GM19351 (cell line): ENCODE results near the gene UBA1.
A peak's percentile ranks its signal among the peaks of the same experiment; 100 is the strongest.

ENCODE experiments used
- ATAC-seq: cut with Tn5 transposase; IDR thresholded peaks from one replicate; pipeline ENCODE4 v1.9.1; 2021; ENCODE audit warnings: mild to moderate bottlenecking, moderate library complexity; ENCODE audit not compliant: unreplicated experiment

UBA1 gene

GRCh38 chrX:47187106-47187677, 6.4 kb upstream of the UBA1 start:
- no peak for ATAC-seq

DNA sequence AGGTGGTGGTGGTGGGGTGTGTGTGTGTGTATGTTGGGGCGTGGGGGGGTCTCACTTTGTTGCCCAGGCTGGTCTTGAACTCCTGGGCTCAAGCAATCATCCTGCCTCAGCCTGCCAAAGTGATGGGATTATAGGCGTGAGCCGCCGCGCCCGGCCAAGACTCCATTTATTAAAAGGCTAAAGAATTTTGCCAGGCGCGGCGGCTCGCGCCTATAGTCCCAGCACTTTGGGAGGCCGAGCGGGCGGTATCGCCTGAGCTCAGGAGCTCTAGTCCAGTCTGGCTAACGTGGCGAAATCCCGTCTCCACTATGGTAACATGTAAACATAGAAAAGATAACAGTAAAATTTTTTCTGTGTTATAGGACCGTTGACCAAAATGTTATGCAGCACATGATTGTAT, 3.7 kb upstream of the UBA1 start:
- ATAC-seq, result no peak

GRCh38 chrX:47190445-47191269, 3.0 kb upstream of the UBA1 start:
- ATAC-seq, result peak; percentile 37

DNA sequence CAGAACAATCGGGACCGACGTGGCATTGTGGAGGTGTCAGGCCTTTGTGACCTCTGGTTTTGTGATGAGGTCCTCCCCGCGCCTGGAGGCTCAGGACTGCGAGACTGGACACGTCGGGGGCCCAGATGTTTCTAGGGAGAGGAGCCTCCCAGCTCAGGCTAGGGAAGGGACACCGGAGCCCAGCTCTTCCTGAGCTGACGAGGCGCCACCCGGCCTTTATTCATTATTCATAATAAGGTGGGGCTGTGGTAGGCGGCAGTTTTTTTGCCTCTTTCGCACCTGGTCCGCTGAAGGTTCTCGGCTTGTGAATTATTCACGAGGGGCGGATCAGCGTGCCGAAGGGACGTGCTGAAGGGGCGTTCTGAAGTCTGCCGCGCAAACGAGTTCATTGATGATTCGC, 2.3 kb upstream of the UBA1 start:
- ATAC-seq, result no peak

GRCh38 chrX:47191806-47192401, 1.7 kb upstream of the UBA1 start:
- ATAC-seq, result no peak

- no peak for ATAC-seq
Measured at GRCh38 chrX:47194194-47194787, 662 bp downstream of the UBA1 start.

DNA sequence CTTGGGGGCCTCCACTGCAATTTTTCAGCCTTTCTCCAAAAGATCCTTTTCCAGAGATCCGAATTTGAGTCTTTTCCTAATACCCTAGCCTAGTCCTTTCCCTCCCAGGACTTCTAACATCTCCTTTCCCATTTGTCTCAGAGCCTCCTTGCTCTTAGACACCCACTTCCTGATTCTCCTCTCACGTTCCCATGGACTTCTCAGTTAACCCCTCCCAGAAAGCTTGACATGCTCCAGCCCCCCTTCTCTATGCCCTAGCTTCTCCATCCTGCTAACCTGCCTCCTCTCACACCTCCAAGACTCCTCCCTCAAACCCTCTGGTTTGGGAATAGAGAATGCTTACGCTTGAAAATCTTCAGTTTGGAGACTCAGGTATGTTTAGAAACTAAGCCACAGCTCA, 2.5 kb downstream of the UBA1 start:
- no peak for ATAC-seq

DNA sequence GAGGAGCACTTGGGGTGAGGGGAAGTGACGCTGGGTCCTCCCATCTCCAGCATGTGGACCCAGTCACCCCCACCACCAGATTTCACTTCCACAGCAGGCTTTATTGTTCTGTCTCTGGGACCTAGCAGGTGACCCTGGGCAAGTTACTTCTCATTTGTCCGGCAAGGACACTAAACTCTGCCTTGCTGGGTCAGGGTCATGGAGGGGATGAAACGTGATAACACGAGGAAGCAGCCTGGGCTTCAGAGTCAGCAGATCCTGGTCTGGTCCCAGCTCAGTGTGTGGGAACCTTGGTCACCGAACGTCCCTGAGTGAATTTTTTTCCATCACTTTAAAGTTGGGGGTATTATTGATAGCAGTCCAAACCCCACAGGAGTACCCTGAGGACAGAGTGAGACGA, 3.9 kb downstream of the UBA1 start:
- ATAC-seq, result no peak

- ATAC-seq, result no peak
Measured at GRCh38 chrX:47198026-47198686, 4.5 kb downstream of the UBA1 start.

DNA sequence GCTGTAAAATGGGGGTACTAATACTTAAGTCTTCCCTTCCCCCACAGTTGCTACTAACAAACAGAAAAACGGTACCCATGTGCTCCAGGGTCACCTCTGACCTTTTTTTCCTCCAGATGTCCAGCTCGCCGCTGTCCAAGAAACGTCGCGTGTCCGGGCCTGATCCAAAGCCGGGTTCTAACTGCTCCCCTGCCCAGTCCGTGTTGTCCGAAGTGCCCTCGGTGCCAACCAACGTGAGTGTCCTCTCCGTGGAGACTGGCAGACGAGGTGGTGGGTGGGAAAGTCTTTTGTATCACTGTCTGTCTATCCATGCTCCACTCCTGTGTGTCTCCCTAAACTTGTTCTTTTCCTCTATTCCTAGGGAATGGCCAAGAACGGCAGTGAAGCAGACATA, 5.1 kb downstream of the UBA1 start:
- no peak for ATAC-seq

GRCh38 chrX:47199286-47199685, 5.7 kb downstream of the UBA1 start:
- ATAC-seq, result no peak

GRCh38 chrX:47200385-47201150, 6.9 kb downstream of the UBA1 start:
- no peak for ATAC-seq

- ATAC-seq, result no peak
Measured at GRCh38 chrX:47201345-47201944, 7.8 kb downstream of the UBA1 start.

DNA sequence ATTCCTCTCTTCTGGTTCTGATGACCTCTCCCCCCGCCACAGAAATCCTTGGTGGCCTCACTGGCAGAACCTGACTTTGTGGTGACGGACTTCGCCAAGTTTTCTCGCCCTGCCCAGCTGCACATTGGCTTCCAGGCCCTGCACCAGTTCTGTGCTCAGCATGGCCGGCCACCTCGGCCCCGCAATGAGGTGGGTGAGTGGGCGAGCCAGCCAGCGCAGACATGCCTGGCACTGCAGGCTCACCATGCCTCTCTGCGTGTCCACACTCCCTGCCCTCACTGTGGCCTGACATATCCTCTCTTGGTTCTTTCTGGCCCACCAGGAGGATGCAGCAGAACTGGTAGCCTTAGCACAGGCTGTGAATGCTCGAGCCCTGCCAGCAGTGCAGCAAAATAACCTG, 8.7 kb downstream of the UBA1 start:
- no peak for ATAC-seq

DNA sequence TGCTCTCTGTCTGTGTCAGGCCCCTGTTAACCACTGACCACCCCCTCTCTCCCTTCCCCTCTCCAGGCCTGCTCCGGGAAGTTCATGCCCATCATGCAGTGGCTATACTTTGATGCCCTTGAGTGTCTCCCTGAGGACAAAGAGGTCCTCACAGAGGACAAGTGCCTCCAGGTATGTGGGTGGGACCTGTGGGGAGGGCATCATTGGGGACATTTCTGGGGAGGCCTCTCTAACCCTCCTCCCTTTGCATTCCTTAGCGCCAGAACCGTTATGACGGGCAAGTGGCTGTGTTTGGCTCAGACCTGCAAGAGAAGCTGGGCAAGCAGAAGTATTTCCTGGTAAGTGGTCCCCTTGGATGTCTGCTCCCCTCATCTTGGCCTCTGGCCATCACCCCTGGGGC, 9.2 kb downstream of the UBA1 start:
- ATAC-seq, result no peak

DNA sequence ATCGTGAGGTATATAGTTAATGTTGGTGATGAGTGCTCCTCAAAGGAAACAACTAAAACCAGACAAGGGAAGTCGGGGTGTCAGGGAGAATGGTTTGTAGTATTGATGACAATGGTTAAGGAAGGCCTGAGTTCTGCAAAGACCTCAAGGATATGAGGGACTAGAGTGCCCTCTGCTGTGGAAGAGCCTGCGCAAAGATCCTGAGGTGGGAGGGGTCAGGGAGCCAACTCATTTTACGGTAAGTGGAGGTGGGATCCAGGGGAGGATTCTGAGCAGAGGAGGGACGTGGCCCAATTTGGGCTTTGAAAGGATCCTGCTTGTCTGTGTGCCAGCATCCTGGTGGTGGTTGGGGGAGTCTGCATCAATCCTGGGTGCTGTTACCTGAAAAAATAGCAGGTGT, 11.3 kb downstream of the UBA1 start:
- ATAC-seq, result no peak

DNA sequence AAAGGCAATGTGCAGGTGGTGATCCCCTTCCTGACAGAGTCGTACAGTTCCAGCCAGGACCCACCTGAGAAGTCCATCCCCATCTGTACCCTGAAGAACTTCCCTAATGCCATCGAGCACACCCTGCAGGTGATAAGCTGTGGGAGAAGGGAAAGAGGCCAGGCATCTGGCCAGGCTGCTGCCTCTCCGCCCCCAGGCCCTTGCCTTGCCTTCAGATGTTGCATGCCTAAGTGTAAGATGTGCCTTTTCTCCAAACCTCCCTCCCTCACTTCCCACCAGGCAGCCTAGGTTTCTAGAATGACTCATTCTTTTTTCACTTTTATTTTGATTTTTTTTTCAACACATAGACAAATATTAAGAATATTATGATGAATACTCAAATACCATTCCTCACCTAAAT, 12.7 kb downstream of the UBA1 start:
- no peak for ATAC-seq

GRCh38 chrX:47208108-47208507, 14.5 kb downstream of the UBA1 start:
- no peak for ATAC-seq

DNA sequence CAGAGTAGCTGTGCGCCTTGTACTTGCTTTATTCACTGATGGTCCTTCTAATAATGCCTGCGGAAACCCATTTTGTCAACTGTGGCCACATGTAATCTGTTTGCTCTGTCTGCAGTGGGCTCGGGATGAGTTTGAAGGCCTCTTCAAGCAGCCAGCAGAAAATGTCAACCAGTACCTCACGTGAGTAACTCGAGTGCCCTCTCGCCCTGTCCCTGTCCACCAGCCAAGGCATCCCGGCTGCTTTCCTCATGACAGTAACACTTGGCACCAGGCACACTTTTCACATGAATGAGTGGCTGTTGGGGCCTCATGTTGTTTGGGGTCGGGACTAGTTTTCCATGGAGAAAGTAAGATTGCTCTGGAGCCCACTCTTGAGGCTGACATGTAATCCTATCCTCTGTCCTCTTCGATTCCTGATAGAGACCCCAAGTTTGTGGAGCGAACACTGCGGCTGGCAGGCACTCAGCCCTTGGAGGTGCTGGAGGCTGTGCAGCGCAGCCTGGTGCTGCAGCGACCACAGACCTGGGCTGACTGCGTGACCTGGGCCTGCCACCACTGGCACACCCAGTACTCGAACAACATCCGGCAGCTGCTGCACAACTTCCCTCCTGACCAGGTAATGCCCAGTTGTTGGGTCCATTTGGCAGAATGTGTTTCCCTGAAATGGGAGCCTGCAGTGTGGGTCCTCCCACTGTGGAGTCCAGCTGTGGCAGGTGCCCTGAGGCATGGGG, 16.0 kb downstream of the UBA1 start:
- ATAC-seq, result no peak
